HG03139 (cell line): ENCODE results near the gene ABCG1.

Experiments
- ATAC-seq: cut with Tn5 transposase; IDR thresholded peaks from one replicate; pipeline ENCODE4 v1.9.1; 2021; ENCODE audit not compliant: unreplicated experiment

ABCG1 gene

DNA sequence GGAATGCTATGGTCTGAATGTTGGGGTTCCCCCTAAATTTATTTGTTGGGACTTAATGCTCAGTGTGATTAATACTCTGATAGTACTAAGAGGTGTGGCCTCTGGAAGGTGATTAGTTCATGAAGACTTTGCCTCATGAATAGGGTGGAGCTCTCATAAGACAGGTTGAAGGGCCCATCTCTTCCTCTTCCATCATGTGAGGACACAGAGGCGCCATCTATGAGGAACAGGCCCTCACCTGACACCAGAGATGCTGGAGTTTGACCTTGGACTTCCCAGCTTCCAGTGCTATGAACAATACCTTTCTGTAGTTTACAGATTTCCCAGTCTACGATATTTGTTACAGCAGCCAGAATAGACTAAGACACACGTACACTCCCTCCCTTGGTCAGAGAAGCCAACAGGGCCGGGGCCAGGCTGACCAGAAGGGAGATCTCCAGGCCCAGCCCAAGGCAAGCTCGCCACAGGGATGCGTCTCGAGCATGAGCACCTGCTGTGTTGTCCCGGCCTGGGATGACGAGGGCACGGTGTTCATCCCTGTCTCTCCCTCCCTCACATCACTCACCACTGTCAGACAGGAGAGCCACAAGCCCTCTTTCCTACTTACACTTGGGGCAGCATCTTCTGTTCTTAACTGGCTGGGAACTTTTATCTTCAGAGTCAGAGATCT lies 4.7 kb upstream of the ABCG1 start:
- no peak for ATAC-seq

DNA sequence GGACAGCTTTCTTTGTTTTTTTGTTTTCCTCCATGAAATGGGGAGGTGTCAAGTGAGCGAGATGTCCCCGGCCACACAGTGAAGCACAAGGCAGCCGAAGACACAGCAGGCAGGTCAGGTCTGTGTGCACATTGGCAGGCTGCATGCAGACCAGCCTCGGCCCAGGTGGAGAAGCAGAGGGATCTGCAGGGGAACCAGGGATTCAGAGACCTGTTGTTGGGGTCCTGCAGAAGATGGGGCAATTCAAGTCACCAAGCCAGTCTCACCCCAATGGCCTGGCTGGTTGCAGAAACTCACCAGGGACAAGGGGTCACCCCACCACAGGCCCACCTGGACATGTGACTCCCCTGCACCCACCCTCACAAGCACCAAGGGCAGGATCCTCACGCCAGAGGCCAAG lies 4.0 kb upstream of the ABCG1 start:
- no peak for ATAC-seq

DNA sequence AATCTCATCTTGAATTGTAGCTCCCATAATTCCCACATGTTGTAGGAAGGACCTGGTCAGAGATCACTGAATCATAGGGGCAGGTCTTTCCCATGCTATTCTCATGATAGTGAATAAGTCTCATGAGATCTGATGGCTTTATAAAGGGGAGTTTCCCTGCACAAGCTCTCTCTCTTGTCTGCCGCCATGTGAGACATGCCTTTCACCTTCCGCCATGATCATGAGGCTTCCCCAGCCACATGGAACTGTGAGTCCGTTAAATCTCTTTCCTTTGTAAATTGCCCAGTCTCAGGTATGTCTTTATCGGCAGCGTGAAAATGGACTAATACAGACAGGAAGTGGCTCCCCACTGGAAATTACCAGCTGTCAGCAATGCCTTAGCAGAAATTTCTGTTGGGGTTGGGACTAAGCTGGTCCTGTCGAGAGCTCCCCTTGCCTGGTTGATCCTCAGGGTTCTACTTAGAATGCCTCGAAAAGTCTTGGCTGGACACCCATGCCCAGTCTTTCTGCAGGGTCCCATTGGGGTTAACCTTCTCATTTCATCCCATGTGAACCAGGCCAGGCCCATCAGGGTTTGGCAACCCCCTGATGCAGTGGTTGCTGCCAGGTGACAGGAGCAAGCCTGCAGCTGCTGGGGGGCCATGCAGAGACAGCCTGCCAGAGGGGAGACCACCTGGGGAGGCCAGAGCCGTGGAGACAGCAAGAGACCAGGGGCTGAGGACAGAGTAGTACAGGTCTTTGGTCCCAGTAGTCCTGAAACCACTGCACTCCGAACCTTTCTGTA lies 2.8 kb upstream of the ABCG1 start:
- no peak for ATAC-seq

DNA sequence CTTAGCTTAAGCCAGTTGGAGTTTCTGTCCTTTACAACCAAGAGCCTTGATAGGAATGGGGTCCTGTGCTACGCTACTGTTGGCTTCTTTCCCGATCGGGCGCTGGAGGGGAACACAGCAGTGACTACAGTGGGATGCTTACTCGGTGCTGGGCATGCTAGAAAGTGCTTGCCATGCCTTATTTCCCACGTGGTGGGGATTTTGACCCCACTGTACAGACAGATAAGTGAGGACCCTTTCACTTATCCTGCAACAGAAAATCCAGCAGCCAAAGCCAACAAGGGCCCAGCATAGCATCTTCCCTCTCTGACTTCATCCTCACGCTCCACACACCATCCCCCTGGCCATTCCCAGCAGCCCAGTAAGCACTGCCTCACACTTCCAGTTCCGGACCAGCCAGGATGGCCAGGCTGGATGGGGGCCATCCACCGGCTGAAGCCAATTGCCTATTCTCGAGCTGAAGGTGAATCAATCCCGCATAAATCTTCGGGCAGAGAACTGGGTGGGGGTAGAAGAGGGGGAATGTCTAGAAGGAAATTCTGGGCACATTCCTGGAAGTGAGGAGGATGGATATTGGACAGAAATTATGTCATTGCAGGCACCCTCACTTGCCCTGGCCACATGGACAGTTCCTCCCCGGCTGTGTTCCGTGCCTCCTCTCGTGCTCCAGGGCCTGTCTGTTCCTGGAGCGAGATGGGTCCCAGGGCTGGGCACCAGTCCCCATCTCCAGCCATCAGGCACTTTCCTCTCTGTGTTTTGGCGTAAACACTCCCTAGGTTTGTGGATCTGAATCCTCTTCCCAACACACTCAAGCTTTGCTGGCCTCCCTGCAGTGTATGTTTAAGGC lies 2.0 kb upstream of the ABCG1 start:
- ATAC-seq, result no peak

DNA sequence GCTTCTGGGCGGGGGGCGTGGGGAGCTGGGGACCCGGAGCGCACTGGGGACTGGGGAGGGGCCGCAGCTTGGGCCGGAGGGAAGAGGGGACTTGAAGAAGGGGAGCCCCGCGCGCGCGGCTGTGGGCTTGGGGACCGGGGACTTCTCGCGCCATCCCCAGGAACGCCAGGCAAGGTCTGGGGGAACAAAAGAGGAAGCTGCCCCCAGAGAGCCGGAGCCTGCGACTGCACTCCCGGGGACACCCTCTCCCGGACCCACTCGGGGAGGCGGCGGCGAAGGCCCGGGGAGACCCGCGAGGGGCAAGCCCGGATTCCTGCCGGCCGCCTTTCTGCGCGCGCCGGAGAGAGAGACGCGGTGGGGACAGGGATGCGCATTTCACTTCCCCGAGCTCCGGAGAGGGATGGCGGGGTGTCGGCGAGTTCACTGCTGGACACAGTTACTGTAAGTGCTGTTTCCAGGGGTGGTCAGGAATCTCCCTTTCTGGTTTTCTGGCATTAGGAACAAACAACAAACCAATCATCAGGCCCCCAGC lies 732 bp downstream of the ABCG1 start:
- no peak for ATAC-seq

DNA sequence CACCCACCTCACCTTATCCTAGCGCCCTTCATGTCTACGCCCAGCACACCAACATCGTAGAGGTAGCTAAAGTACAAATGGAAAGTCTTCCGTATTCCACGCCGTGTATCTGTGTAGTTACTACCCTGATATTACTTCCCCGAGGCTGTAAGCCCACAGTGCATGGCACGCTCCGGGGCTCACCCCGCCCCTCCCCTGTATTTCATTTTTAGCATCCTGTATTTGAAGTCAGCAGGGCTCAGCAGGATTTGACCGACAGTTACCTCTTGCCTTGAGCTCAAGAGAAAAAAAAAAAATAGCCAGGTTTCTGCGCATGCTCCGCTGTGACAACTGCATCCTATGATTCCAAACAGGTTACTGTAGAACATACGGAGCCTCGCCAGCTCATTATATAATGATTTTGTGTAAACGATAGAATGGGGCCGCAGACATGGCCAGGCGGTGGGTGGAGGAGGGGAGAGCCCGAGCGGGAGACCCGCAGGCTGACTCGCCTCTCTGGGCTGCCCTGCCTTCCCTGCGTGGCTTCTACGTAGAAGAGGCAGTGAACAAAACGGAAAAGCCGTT lies 1.3 kb downstream of the ABCG1 start:
- ATAC-seq, result peak; percentile 62

DNA sequence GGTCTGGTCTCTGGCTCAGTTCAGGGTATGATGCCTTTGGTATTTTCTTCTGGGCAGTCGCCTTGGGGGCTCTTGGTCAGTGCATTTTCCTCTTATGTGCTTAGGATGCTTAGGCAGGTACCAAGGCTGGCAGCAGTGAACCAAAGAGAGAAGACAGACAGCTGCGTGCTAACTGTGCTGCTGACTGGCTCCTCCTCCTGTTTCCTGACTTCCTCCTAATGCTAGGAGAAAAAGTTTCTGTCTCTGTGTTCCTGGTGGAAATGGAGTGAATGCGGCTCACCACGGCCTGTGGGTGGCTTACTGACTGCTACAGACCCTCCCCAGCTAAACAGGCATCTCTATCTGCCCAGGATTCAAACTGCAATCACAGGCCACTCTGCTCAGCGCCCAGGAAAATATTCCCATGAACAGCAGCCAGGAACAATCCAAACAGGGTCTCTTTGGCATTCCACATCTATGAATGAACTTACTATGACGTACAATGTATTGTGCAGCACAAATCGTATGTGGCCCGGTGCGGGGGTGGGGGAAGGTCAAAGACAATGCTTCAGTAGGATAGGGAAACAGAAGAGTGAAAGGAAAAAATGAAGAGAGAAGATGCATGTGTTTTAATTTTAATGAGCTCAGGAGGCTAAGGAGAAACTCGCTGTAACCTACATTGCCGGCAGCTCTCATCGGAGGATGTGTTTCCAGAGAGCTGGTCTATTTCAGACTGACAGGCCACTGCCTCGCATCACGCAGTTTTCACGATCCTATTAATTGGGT lies 2.8 kb downstream of the ABCG1 start:
- ATAC-seq, result no peak

DNA sequence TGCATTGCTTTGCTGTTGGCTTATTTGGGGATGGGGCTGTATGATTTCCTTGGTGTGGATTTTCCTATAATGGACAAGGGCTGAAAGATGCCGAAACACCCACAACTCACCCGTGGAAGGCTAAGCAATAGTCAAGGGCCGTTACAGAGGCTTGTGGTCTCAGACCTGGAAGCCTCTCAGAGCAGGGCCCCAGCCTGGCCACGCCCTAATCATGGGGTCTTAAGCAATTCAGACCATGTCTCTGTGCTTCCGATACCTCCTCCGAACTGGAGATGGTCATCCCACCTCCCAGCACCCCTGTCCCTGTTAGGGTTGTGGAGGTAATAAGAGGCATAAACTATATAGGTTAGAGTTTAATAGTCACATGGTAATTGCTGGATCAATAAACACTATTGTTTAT lies 3.4 kb downstream of the ABCG1 start:
- no peak for ATAC-seq

DNA sequence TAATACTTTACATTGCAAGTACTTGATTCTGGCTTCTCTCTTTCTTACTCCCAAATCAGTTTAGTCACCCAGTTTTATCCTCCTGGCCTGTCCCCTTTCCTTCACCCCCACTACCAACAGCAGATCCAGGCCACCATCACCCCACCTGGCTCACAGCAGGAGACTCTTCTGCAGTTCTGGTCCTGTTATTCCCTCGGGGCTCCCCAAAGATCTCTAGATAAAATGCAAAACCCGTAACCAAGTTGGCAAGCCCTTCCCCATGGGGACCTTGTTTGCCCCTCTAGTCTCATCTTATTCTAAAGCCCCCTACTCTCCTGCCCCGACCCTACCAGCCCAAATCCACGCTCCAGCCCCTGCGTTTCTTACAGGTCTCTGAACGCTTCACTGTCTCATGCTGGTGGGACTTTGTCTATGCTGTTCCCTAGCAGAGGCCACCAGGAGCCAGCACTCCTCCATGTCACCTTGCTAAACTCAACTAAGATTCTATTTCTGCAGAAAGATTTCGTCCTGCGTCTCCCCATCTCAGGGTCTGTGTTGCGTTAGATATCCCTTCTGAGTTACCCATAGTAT lies 4.0 kb downstream of the ABCG1 start:
- no peak for ATAC-seq

DNA sequence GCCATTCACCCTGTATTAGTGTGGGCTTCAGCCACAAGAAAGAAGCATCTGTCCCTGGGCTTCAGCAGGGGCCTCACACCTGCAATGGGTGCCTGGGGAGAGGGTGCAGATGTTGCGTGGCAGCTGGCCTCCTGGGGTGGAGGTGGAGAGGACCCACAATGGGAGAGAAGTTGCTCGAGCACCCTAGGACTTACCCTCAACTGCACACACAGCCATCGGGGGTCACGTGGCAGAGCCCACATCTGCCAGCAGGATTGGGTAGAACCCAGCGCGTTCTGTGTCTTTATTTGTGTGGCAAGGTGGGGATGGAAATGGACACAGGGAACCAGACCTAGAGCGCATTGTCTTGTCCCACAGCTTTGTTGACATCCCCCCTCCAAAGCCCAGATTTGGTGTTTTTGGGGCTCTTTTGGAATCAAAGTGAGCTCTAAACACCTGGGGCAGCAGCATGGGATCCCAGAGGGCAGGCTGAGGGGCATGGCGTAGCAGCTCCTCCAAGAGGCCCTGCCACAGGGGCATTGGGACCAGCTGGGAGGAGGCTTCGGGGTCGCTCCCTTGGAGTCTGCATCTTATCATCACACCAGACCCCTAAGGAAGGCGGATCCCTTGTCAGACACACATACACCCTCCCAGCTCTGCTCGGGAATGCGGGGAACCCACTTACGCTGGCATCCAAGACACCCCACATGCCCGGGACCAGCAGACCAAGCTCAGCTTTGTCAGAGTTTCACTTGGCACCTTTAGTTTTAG lies 5.1 kb downstream of the ABCG1 start:
- no peak for ATAC-seq

DNA sequence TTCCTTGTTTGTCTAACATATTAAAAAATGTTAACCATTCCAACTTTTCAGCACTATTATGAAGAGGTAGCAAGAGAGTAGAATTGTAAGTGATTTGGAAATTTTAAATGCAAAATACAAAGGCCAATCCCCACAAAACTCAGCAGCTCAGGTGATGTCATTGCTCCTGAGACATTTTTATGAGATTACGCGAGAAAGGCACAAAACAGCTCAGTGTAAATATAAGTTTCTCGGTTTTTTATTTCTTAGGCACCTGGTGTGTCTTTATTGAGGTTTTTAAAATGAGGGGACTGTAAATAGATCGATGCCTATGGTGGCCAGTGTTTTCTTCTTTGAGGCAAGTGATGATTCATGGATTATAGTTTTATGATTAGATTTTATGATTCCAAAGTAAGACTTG lies 6.1 kb downstream of the ABCG1 start:
- no peak for ATAC-seq

DNA sequence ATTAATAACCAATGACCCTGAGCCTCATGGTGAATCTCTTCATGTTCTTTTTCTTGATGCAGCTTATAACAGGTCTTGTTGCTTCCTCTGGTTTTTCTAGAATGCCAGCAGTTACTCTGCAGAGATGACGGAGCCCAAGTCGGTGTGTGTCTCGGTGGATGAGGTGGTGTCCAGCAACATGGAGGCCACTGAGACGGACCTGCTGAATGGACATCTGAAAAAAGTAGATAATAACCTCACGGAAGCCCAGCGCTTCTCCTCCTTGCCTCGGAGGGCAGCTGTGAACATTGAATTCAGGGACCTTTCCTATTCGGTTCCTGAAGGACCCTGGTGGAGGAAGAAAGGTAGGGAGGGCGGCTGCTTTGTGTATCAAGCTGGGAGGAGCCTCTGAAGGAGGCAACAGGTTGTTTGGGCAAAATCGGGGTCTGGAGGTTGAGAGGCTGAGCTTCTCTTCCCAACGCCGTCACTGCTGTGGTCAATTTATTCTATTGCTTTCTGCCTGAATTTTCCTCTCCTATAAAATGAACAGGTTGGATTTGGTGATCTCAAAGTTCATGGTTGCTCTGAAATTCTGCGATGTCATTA lies 6.7 kb downstream of the ABCG1 start:
- ATAC-seq, result no peak

DNA sequence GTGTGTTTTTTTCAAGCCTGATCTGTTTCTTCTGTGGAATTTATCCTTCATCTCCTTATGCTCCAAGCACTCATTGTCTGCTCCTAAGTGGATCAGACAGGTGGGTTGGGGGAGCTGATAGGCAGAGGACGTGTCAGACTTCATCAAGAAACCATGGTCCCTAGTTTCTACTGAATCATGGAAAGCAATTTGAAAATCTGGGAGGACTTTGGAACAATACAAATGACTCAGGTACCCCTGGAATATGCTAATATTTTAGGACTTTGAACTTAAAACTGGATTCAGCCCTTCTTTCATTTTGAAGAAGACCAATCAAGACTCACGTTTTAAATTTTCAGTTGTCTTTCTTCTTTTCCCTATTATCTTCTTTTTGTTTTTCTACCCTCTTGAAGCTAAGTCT lies 7.7 kb downstream of the ABCG1 start:
- ATAC-seq, result no peak

DNA sequence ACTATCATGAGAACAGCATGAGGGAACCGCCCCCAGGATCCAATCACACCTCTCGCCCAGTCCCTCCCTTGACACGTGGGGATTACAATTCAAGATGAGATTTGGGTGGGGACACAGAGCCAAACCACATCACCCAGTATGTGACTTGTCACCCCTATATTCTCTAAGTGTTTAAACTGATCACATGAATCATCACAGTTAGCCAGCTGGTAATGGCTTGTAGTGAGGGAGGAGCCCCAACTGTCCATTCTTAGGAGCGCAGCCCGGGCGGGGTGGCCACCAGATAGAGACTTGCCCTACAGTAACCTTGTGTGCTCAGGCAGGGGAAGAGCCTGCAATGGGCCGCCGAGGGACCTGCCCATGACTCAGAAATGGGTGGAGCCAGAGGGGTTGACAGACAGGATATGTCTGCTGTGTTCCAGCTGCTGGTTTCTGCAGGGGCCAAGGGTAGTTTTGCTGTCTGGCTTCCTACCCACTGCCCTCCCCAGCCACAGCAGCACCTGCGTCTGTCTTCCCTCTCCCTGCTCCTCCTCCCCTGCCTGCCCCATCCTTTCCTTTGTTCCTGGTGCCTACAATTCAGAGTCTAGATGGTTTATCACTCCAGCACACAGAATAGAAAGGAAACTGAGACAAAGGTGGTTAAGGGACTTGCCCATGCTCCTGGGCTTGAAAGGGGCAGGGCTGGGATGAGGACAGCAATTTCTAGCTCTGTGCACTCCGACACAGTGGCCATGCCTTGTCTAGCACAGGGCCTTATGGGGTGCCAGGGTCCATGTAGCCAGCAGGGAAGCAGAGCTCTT lies 9.2 kb downstream of the ABCG1 start:
- peak; percentile 76 for ATAC-seq

DNA sequence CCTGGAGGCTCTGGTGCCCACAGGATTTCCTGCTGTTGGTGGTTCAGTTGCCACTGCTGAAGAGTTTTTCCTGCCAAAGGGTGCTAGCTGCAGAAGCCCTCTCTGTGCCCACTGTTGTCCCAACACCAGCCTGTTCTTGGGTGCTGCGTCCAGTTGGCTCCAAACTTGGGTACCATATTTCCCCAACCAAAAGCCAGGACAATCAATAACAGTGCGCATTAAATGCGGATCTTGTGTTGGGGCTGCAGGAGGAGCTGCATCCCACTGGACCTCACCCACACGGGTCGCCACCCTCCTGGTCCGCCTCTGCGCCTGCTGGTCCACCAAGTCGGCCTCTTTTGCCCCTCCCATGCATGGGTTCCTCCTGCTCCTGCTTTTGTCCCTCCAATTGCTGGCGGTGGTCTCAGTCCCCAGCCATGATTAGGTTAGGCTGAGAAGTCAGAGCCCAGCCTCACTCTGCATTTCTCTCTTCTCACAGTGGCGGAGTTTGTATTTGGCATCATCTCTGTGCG lies 9.8 kb downstream of the ABCG1 start:
- no peak for ATAC-seq

DNA sequence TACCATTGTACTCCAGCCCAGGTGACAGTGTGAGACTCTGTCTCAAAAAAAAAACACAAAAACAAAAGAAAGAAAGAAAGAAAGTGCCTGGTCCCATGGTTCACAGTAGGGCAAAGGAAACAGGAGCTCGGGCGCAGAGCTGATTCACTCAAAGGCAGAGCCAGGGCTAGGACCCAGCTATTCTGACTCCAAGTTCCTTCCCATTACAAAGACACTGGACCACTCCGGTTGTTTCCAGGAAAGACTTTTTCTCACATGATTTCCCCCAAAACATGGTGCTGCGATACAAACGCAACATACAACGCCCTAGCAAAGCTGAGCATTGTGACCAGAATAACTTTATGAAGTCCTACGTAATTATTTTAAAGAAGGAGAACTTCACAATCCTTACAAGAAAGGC lies 10.7 kb downstream of the ABCG1 start:
- ATAC-seq, result no peak

DNA sequence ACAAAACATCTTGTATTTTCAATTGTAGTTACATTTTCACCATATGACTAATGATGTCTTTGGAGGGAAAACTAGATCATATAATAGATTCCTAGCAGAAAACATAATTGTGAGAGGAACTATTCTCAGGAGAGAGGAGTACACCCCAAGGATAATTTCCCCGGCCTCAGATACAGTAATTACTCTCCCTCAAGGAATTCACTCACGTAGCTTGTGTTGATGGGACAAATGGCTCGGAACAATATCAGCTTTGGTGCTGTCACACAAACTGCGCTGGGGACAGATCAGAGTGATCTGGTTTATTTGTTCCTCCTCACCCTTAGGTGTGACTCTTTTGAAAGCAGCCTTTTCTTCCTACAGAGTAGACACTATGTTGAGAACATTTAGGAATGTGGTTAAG lies 11.2 kb downstream of the ABCG1 start:
- no peak for ATAC-seq

DNA sequence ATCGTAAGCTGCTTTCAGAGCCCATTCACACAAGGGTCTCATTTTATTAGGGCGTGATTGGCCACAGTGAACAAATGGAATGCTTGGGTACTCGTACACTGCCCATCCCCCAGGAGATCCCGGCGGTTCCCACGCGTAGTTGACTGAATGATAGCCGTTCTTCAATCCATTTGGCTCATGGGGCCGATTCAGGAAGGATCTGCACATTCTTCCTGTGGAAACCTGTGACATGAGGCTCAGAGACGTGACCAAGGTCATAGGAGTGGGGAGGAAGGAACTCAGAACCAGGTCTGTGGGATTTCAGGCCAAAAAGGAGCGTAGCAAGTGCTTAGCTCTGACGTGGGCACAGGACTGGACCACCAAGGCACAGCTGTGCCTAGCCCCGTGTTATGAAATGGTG lies 11.7 kb downstream of the ABCG1 start:
- no peak for ATAC-seq
